Fibroblast of lung (primary cell): ENCODE measurements around the gene SSTR5.

Experiments
- CTCF ChIP-seq, 2 donors: IDR thresholded peaks in 1 of 2; conservative IDR thresholded peaks in 1 of 2; 1 replicate in 1 of 2; 2 replicates in 1 of 2; pipeline ENCODE4 v1.5.1; 2011 to 2012; ENCODE audit warnings: low read length in 2 of 2, control low read depth in 1 of 2, inconsistent platforms in 1 of 2, low read depth in 1 of 2, mild to moderate bottlenecking in 1 of 2
- EZH2 ChIP-seq: IDR thresholded peaks from 2 replicates; pipeline ENCODE4 v1.5.1; 2012; ENCODE audit warnings: low read length, control low read depth, mild to moderate bottlenecking; ENCODE audit errors: missing control alignments

GRCh38 chr16:1036166-1036565, 36.4 kb upstream of the SSTR5 start:
- TF ChIP-seq CTCF (conservative IDR thresholded peaks at IDR 0.05 in 1 of 2, IDR thresholded peaks at IDR 0.05 in 1 of 2; ENCODE audit: low read depth in 1 of 2, low read length in 2 of 2) (no peak), EZH2 (no peak)
